H9 (cell line): ENCODE measurements around the gene COL27A1. TPM values are rescaled to one million over a fixed set of nuclear protein-coding genes. Genes with fewer than 3 reads are reported as not detected.

Experiments used
- DNase-seq: peaks from one replicate; pipeline ENCODE4 v3.0.0-alpha.2; 2017
- H2AFZ ChIP-seq: one replicate; pipeline ENCODE4 v1.6.1; 2013; ENCODE audit warnings: mild to moderate bottlenecking, low read length, control low read depth, moderate library complexity
- H2AK5ac ChIP-seq: 2 replicates; pipeline ENCODE4 v1.6.1; 2013; ENCODE audit warnings: low read length, control low read depth, mixed read lengths; ENCODE audit not compliant: insufficient read length
- H2BK120ac ChIP-seq: one replicate; pipeline ENCODE4 v1.6.1; 2013; ENCODE audit warnings: low read depth, mild to moderate bottlenecking, low read length, control low read depth, inconsistent platforms; ENCODE audit not compliant: poor library complexity, severe bottlenecking
- H2BK12ac ChIP-seq: 2 replicates; pipeline ENCODE4 v1.6.1; 2013; ENCODE audit warnings: low read length, control low read depth, mixed read lengths, low read depth; ENCODE audit not compliant: insufficient read length
- H2BK15ac ChIP-seq: 2 replicates; pipeline ENCODE4 v1.6.1; 2013; ENCODE audit warnings: low read depth, low read length, control low read depth
- H2BK20ac ChIP-seq: one replicate; pipeline ENCODE4 v1.6.1; 2013; ENCODE audit warnings: low read depth, mild to moderate bottlenecking, low read length, control low read depth, inconsistent platforms; ENCODE audit not compliant: poor library complexity, severe bottlenecking
- H2BK5ac ChIP-seq: 2 replicates; pipeline ENCODE4 v1.6.1; 2013; ENCODE audit warnings: low read length, control low read depth, mixed read lengths; ENCODE audit not compliant: insufficient read length
- H3K14ac ChIP-seq: 2 replicates; pipeline ENCODE4 v1.6.1; 2013; ENCODE audit warnings: low read length, control low read depth; ENCODE audit not compliant: insufficient read depth
- H3K18ac ChIP-seq: 2 replicates; pipeline ENCODE4 v1.6.1; 2013; ENCODE audit warnings: low read depth, mild to moderate bottlenecking, mixed read lengths, low read length, control low read depth; ENCODE audit not compliant: insufficient read length
- H3K23ac ChIP-seq: 2 replicates; pipeline ENCODE4 v1.6.1; 2013; ENCODE audit warnings: low read length, control low read depth, mixed read lengths, low read depth; ENCODE audit not compliant: insufficient read length
- H3K23me2 ChIP-seq: 2 replicates; pipeline ENCODE4 v1.6.1; 2013; ENCODE audit warnings: low read depth, mild to moderate bottlenecking, mixed read lengths, low read length, control low read depth; ENCODE audit not compliant: insufficient read length, poor library complexity, severe bottlenecking
- H3K27ac ChIP-seq: 2 replicates; pipeline ENCODE4 v1.5.1; 2013; ENCODE audit warnings: low read length, control low read depth, mixed read lengths, low read depth; ENCODE audit not compliant: insufficient read length
- H3K27me3 ChIP-seq: 2 replicates; pipeline ENCODE4 v1.6.1; 2013; ENCODE audit warnings: low read length, control low read depth, inconsistent platforms; ENCODE audit not compliant: insufficient read depth
- H3K4ac ChIP-seq: 2 replicates; pipeline ENCODE4 v1.6.1; 2013; ENCODE audit warnings: low read depth, mild to moderate bottlenecking, control low read depth, inconsistent platforms, low read length, moderate library complexity
- H3K4me1 ChIP-seq: 2 replicates; pipeline ENCODE4 v1.6.1; 2013; ENCODE audit warnings: low read length, control low read depth, inconsistent platforms; ENCODE audit not compliant: insufficient read depth
- H3K4me2 ChIP-seq: 2 replicates; pipeline ENCODE4 v1.6.1; 2013; ENCODE audit warnings: low read length, control low read depth, mixed read lengths; ENCODE audit not compliant: insufficient read length, insufficient read depth
- H3K56ac ChIP-seq: 2 replicates; pipeline ENCODE4 v1.6.1; 2013; ENCODE audit warnings: low read depth, mild to moderate bottlenecking, mixed read lengths, low read length, control low read depth; ENCODE audit not compliant: insufficient read length
- H3K79me1 ChIP-seq: 2 replicates; pipeline ENCODE4 v1.6.1; 2013; ENCODE audit warnings: low read depth, mild to moderate bottlenecking, moderate library complexity, low read length, control low read depth, inconsistent platforms; ENCODE audit not compliant: insufficient read depth, poor library complexity, severe bottlenecking
- H3K79me2 ChIP-seq: 2 replicates; pipeline ENCODE4 v1.6.1; 2013; ENCODE audit warnings: low read length, control low read depth, inconsistent platforms; ENCODE audit not compliant: insufficient read depth
- H3K9ac ChIP-seq: 2 replicates; pipeline ENCODE4 v1.6.1; 2013; ENCODE audit warnings: low read length, control low read depth, mixed read lengths; ENCODE audit not compliant: insufficient read length; ENCODE audit errors: extremely low read depth
- H3K9me3 ChIP-seq: one replicate; pipeline ENCODE4 v1.6.1; 2013; ENCODE audit warnings: low read depth, low read length, inconsistent platforms; ENCODE audit not compliant: control insufficient read depth
- H3T11ph ChIP-seq: one replicate; pipeline ENCODE4 v1.6.1; 2013; ENCODE audit warnings: mild to moderate bottlenecking, low read length, control low read depth, inconsistent platforms
- H4K20me1 ChIP-seq: one replicate; pipeline ENCODE4 v1.6.1; 2013; ENCODE audit not compliant: control insufficient read depth, insufficient read length, insufficient read depth
- H4K5ac ChIP-seq: 2 replicates; pipeline ENCODE4 v1.6.1; 2013; ENCODE audit warnings: low read depth, mild to moderate bottlenecking, mixed read lengths, low read length, control low read depth; ENCODE audit not compliant: insufficient read length
- H4K8ac ChIP-seq: replicated peaks from 2 replicates; pipeline ENCODE4 v1.6.1; 2013; ENCODE audit warnings: low read length, control low read depth, mixed read lengths, low read depth; ENCODE audit not compliant: insufficient read length
- H4K91ac ChIP-seq: 2 replicates; pipeline ENCODE4 v1.6.1; 2013; ENCODE audit warnings: low read depth, mild to moderate bottlenecking, moderate library complexity, mixed read lengths, low read length, control low read depth; ENCODE audit not compliant: insufficient read length
- H3K27ac Mint-ChIP-seq, 3 experiments: 2 replicates in 2 of 3; 3 replicates in 1 of 3; pipeline ENCODE4 v1.8.0; 2020 to 2021; ENCODE audit warnings: mixed read lengths in 3 of 3, mild to moderate bottlenecking in 1 of 3, moderate library complexity in 1 of 3
- H3K27me3 Mint-ChIP-seq: 2 replicates; pipeline ENCODE4 v1.8.0; 2021; ENCODE audit warnings: low read depth, mild to moderate bottlenecking, moderate library complexity, mixed read lengths
- H3K36me3 Mint-ChIP-seq, 3 experiments: 2 replicates in 2 of 3; 3 replicates in 1 of 3; pipeline ENCODE4 v1.8.0; 2020 to 2021; ENCODE audit warnings: low read depth in 3 of 3, mixed read lengths in 3 of 3; ENCODE audit not compliant: insufficient read depth in 1 of 3
- H3K4me1 Mint-ChIP-seq, 2 experiments: 2 replicates each; pipeline ENCODE4 v1.8.0; 2020; ENCODE audit warnings: mixed read lengths in 2 of 2
- H3K4me3 Mint-ChIP-seq, 2 experiments: 2 replicates in 1 of 2; 3 replicates in 1 of 2; pipeline ENCODE4 v1.8.0; 2020 to 2021; ENCODE audit warnings: mild to moderate bottlenecking in 2 of 2, mixed read lengths in 2 of 2, moderate library complexity in 1 of 2
- H3K9me3 Mint-ChIP-seq, 2 experiments: 2 replicates in 1 of 2; 3 replicates in 1 of 2; pipeline ENCODE4 v1.8.0; 2020; ENCODE audit warnings: mild to moderate bottlenecking in 2 of 2, mixed read lengths in 2 of 2, moderate library complexity in 1 of 2
- CTCF ChIP-seq: fragments of 200-600 bp; sonication (generic); conservative IDR thresholded peaks from 3 replicates; pipeline ENCODE4 v1.8.0; 2021; ENCODE audit warnings: antibody characterized with exemption, mild to moderate bottlenecking
- WGBS: extraction: QIAGEN DNeasy Blood & Tissue Kit; methylation state at CpG from one replicate; pipeline ENCODE4 v1.1.7; 2013; ENCODE audit warnings: missing lambda C conversion rate, low lambda C conversion rate, mixed read lengths; ENCODE audit not compliant: insufficient read length; ENCODE audit errors: extremely low coverage; 5-methylcytosine and 5-hydroxymethylcytosine counted together
- total RNA-seq: library from RNA; stranded (reverse); gene quantifications from 2 replicates; pipeline ENCODE4 v1.2.1, GENCODE V29; 2021

Gene COL27A1
- total RNA-seq, 1 experiment from 2014 or later: 17.9 TPM

GRCh38 chr9:114342755-114343440, 187.6 kb downstream of the COL27A1 start:
- no peak overlapping the region for H2BK15ac ChIP-seq
- H3K4ac ChIP-seq: no peak overlapping the region
- Mint-ChIP-seq H3K4me3 (no peak overlapping the region), H3K9me3 (no peaks in the 10 kb centered on the region), H3K27me3 (no peaks in the 10 kb centered on the region; the same call in 1 of the 2 replicates), H3K36me3 (peaks cover 41 to 83% (median 66%) of the 10 kb centered on the region in 3 experiments), H3K27ac (no peak overlapping the region), H3K4me1 (peaks cover 0 to under 1% of the 10 kb centered on the region in 2 experiments; a peak in 1 of 4 replicates)
- no peaks in the 10 kb centered on the region for H3K79me2 ChIP-seq
- no peak overlapping the region for H2BK5ac ChIP-seq
- no peak overlapping the region for H3K14ac ChIP-seq
- H4K20me1 ChIP-seq: no peaks in the 10 kb centered on the region
- H2AK5ac ChIP-seq: no peak overlapping the region
- no peak for TF ChIP-seq CTCF
- no peak overlapping the region for H4K8ac ChIP-seq
- no peak overlapping the region for H2BK120ac ChIP-seq
- H3K9ac ChIP-seq: no peak overlapping the region
- no peak overlapping the region for H2BK12ac ChIP-seq
- H3K4me1 ChIP-seq: no peaks in the 10 kb centered on the region
- H4K5ac ChIP-seq: no peak overlapping the region
- no peak overlapping the region for H3K23ac ChIP-seq
- no peaks in the 10 kb centered on the region for H3K79me1 ChIP-seq
- no peak overlapping the region for H3T11ph ChIP-seq
- DNase-seq: no peak
- no peak overlapping the region for H3K4me2 ChIP-seq
- no peak overlapping the region for H3K18ac ChIP-seq
- no peak overlapping the region for H4K91ac ChIP-seq
- WGBS: no CpG with 5 or more reads among the region's 5 CpGs
- H3K27me3 ChIP-seq: no peaks in the 10 kb centered on the region
- no peaks in the 10 kb centered on the region for H3K23me2 ChIP-seq
- H2AFZ ChIP-seq: no peak overlapping the region
- H3K56ac ChIP-seq: no peak overlapping the region
- H3K9me3 ChIP-seq: no peaks in the 10 kb centered on the region
- no peak overlapping the region for H3K27ac ChIP-seq
- H2BK20ac ChIP-seq: no peak overlapping the region
